Endothelial cell of umbilical vein (primary cell): ENCODE measurements around the gene CRYGS. TPM values are rescaled to one million over a fixed set of nuclear protein-coding genes. Genes with fewer than 3 reads are reported as not detected.

Source experiments
- BruUV-seq: library from RNA; stranded (reverse); fragments of 400-500 nt; replicated peaks from 2 replicates; lab custom pipeline; 2021; lab: Mats Ljungman, UMichigan
- CTCF ChIA-PET: fragments of 300-600, 350-600 bp; sonication (Branson Sonifier 250); formaldehyde crosslinking; loops from one replicate; lab custom pipeline; 2021; ENCODE audit warnings: antibody characterized with exemption, inconsistent platforms; lab: Charles Lee
- POLR2A ChIA-PET: fragments of 300-600, 350-600 bp; sonication (Branson Sonifier 250); formaldehyde crosslinking; loops from one replicate; lab custom pipeline; 2021; ENCODE audit warnings: antibody characterized with exemption, inconsistent platforms; lab: Charles Lee
- DNase-seq: peaks from one replicate; pipeline ENCODE4 v3.0.0-alpha.2; 2011; ENCODE audit warnings: low read depth, low spot score
- FAIRE-seq: peaks from 2 replicates; lab custom pipeline; 2011; peaks lifted over from hg19 to GRCh38; lab: Jason Lieb, UNC
- H2AFZ ChIP-seq: 2 replicates; pipeline ENCODE4 v1.6.0; 2012; ENCODE audit warnings: low read depth, low read length, control low read depth, inconsistent platforms
- H3K27ac ChIP-seq: 2 replicates; pipeline ENCODE4 v1.5.1; 2011; ENCODE audit warnings: low read depth, mild to moderate bottlenecking, control low read depth, low read length, moderate library complexity; ENCODE audit not compliant: insufficient read depth
- H3K27me3 ChIP-seq, 2 experiments: 2 replicates each; pipeline versions ENCODE4 v1.6.0 to v1.6.1; 2011; ENCODE audit warnings: low read length in 2 of 2, mixed read lengths in 1 of 2; ENCODE audit not compliant: control insufficient read depth in 2 of 2, insufficient read depth in 2 of 2
- H3K36me3 ChIP-seq, 2 experiments: 2 replicates in 1 of 2; 3 replicates in 1 of 2; pipeline ENCODE4 v1.5.1; 2011; ENCODE audit warnings: low read length in 2 of 2, mild to moderate bottlenecking in 1 of 2, moderate library complexity in 1 of 2; ENCODE audit not compliant: control insufficient read depth in 2 of 2, insufficient read depth in 2 of 2; ENCODE audit errors: extremely low read depth in 1 of 2
- H3K4me1 ChIP-seq: 3 replicates; pipeline ENCODE4 v1.5.1; 2011; ENCODE audit warnings: mild to moderate bottlenecking, low read length; ENCODE audit not compliant: control insufficient read depth, insufficient read depth; ENCODE audit errors: extremely low read depth
- H3K4me2 ChIP-seq: 2 replicates; pipeline ENCODE4 v1.6.1; 2011; ENCODE audit warnings: low read length, control low read depth, mixed read lengths; ENCODE audit not compliant: insufficient read depth
- H3K4me3 ChIP-seq, 3 experiments: fragments of 200-600 bp in 1 of 3; sonication (generic), shearing (Covaris generic) in 1 of 3; replicated peaks in 1 of 3; 2 replicates each; pipeline ENCODE4 v1.5.1; 2011 to 2016; ENCODE audit warnings: control low read depth in 3 of 3, low read length in 3 of 3, mild to moderate bottlenecking in 2 of 3, inconsistent platforms in 1 of 3, low read depth in 1 of 3, moderate library complexity in 1 of 3; ENCODE audit not compliant: insufficient read depth in 1 of 3
- H3K79me2 ChIP-seq: 2 replicates; pipeline ENCODE4 v1.6.0; 2012; ENCODE audit warnings: low read length, inconsistent platforms; ENCODE audit not compliant: control insufficient read depth, insufficient read depth
- H3K9ac ChIP-seq: replicated peaks from 2 replicates; pipeline ENCODE3; 2011; ENCODE audit warnings: low read length, control low read depth; ENCODE audit not compliant: insufficient read depth; ENCODE audit errors: extremely low read depth
- H3K9me1 ChIP-seq: replicated peaks from 3 replicates; pipeline ENCODE4 v1.6.0; 2011; ENCODE audit warnings: mild to moderate bottlenecking, low read length; ENCODE audit not compliant: control insufficient read depth, insufficient read depth; ENCODE audit errors: extremely low read depth
- H3K9me3 ChIP-seq: replicated peaks from 2 replicates; pipeline ENCODE4 v1.5.1; 2012; ENCODE audit warnings: low read length, inconsistent platforms; ENCODE audit not compliant: control insufficient read depth, insufficient read depth
- H4K20me1 ChIP-seq: replicated peaks from 2 replicates; pipeline ENCODE3; 2011; ENCODE audit warnings: mild to moderate bottlenecking, low read length; ENCODE audit not compliant: control insufficient read depth, insufficient read depth; ENCODE audit errors: extremely low read depth
- EZH2 ChIP-seq: IDR thresholded peaks from 2 replicates; pipeline ENCODE4 v1.6.1; 2012; ENCODE audit warnings: borderline replicate concordance, low read depth, mild to moderate bottlenecking, moderate library complexity, low read length, inconsistent platforms; ENCODE audit not compliant: severe bottlenecking
- FOS ChIP-seq: IDR thresholded peaks from 2 replicates; pipeline ENCODE4 v1.6.1; 2011; ENCODE audit warnings: mild to moderate bottlenecking, low read length, moderate library complexity, borderline replicate concordance; ENCODE audit not compliant: insufficient read depth
- GATA2 ChIP-seq: IDR thresholded peaks from 2 replicates; pipeline ENCODE4 v1.7.0; 2011; ENCODE audit warnings: low read depth, mild to moderate bottlenecking, moderate library complexity, mixed read lengths, low read length; ENCODE audit not compliant: insufficient read length, insufficient read depth
- JUN ChIP-seq: IDR thresholded peaks from 2 replicates; pipeline ENCODE4 v1.6.1; 2011; ENCODE audit warnings: borderline replicate concordance, low read depth; ENCODE audit not compliant: insufficient read length, insufficient read depth
- MAX ChIP-seq: IDR thresholded peaks from 2 replicates; pipeline ENCODE4 v1.6.1; 2011; ENCODE audit not compliant: insufficient read depth, insufficient read length
- MYC ChIP-seq: IDR thresholded peaks from one replicate; pipeline ENCODE4 v1.6.1; 2011; ENCODE audit warnings: mild to moderate bottlenecking, low read depth, low read length
- POLR2A ChIP-seq: IDR thresholded peaks from 2 replicates; pipeline ENCODE4 v1.6.1; 2012; ENCODE audit warnings: low read depth, mild to moderate bottlenecking, control low read depth, low read length
- POLR2AphosphoS5 ChIP-seq: IDR thresholded peaks from 2 replicates; pipeline ENCODE4 v1.6.1; 2012; ENCODE audit warnings: low read depth, mild to moderate bottlenecking, control low read depth, low read length, moderate library complexity; ENCODE audit not compliant: insufficient read depth
- dilution Hi-C: fragments of 300-500 bp; cut with MboI; formaldehyde crosslinking; loops from one replicate; pipeline ENCODE4 v1.15.0; 2019; ENCODE audit warnings: low sequenced_read_pairs; ENCODE audit not compliant: extremely low pct_ligation_motif_present
- intact Hi-C: fragments of 100-400 bp; cut with micrococcal nuclease; formaldehyde crosslinking; loops from one replicate; pipeline ENCODE4 v1.10.0; 2022
- polyA plus RNA-seq, 4 experiments: library from polyadenylated mRNA; depleted of rRNA in 3 of 4; stranded (reverse) in 3 of 4; unstranded in 1 of 4; fragments of >200 nt; gene quantifications; 2 replicates each; pipeline versions ENCODE4 v1.2.1 to v1.2.3, GENCODE V29; 2011 to 2012; ENCODE audit warnings: missing spikeins in 1 of 4
- total RNA-seq: library from RNA; stranded (reverse); gene quantifications from 2 replicates; pipeline ENCODE4 v1.2.3, GENCODE V29; 2021
- TF ChIP-seq, protein P1 (sequence below), 2 donors: IDR thresholded peaks; 1 replicate in 1 of 2; 2 replicates in 1 of 2; pipeline ENCODE4 v1.5.1; 2011; ENCODE audit warnings: low read length in 2 of 2, mild to moderate bottlenecking in 2 of 2, moderate library complexity in 2 of 2, control low read depth in 1 of 2, inconsistent platforms in 1 of 2, low read depth in 1 of 2; ENCODE audit not compliant: insufficient read depth in 1 of 2; ENCODE audit errors: extremely low read depth in 1 of 2

CRYGS gene
- total and polyA plus RNA-seq, 2 donors (not counting 3 experiments of a cell fraction or from before 2014, with no cell fraction given) = 5.0 TPM

DNA sequence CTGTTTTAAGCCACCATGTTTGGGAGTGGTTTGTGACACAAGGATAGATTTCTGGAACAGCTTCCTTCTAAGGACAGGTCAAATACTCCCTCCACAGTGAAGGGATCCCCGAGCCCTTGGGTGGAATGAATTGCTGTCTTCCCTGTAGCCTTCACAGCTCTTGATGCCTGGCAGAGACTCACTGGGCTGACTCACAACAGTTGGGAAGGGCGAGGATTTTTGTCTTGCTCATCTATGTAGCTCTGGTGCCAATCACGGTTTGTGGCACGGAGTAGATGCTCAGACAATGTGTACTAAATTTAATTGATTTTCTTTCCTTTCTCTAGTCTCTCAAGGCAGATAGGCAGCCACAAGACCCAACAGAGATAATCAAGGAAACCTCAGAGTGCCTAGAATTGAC, 27.0 kb downstream of the CRYGS start:
- Histone ChIP-seq H2AFZ (no peak overlapping the region), H3K4me1 (no peaks in the 10 kb centered on the region), H4K20me1 (no peaks in the 10 kb centered on the region), H3K36me3 (no peaks in the 10 kb centered on the region), H3K4me2 (no peak overlapping the region), H3K9me3 (no peaks in the 10 kb centered on the region), H3K4me3 (no peak overlapping the region), H3K9ac (no peak overlapping the region), H3K27ac (no peak overlapping the region), H3K79me2 (no peaks in the 10 kb centered on the region), H3K9me1 (no peaks in the 10 kb centered on the region), H3K27me3 (peaks cover 0 to 2% of the 10 kb centered on the region in 2 experiments)
- FAIRE-seq (no peak), DNase-seq (no peak)
- BruUV-seq = no TSS peak
- TF ChIP-seq MYC (no peak), MAX (no peak), GATA2 (no peak), EZH2 (no peak), FOS (no peak), POLR2A (no peak), POLR2AphosphoS5 (no peak), JUN (no peak)
- TF ChIP-seq, protein P1, sequence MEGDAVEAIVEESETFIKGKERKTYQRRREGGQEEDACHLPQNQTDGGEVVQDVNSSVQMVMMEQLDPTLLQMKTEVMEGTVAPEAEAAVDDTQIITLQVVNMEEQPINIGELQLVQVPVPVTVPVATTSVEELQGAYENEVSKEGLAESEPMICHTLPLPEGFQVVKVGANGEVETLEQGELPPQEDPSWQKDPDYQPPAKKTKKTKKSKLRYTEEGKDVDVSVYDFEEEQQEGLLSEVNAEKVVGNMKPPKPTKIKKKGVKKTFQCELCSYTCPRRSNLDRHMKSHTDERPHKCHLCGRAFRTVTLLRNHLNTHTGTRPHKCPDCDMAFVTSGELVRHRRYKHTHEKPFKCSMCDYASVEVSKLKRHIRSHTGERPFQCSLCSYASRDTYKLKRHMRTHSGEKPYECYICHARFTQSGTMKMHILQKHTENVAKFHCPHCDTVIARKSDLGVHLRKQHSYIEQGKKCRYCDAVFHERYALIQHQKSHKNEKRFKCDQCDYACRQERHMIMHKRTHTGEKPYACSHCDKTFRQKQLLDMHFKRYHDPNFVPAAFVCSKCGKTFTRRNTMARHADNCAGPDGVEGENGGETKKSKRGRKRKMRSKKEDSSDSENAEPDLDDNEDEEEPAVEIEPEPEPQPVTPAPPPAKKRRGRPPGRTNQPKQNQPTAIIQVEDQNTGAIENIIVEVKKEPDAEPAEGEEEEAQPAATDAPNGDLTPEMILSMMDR (IDR thresholded peaks at IDR 0.05; ENCODE audit: extremely low read depth in 1 of 2, insufficient read depth in 1 of 2, low read depth in 1 of 2, low read length in 2 of 2) = no peak
- dilution Hi-C loops = no loop called here
- ChIA-PET CTCF (interaction anchor here (1.0 to 1.1 kb wide), 2 partner anchors 23 to 24 kb away, joined by 3 to 4 read pairs; no protein-coding TSS in a partner anchor), POLR2A (no interaction called here)
- intact Hi-C loops = no loop called here
